Ishikawa (cell line): ENCODE data around the gene PRKCE.

Experiments
- CEBPB ChIP-seq: IDR thresholded peaks from 2 replicates; pipeline ENCODE4 v1.6.1; 2012
- CREB1 ChIP-seq: IDR thresholded peaks from 2 replicates; pipeline ENCODE4 v1.6.1; 2012; ENCODE audit warnings: low read depth
- EGR1 ChIP-seq: IDR thresholded peaks from 2 replicates; pipeline ENCODE4 v1.6.1; 2012
- EP300 ChIP-seq: IDR thresholded peaks from 2 replicates; pipeline ENCODE4 v1.6.1; 2012; ENCODE audit warnings: borderline replicate concordance
- FOXM1 ChIP-seq: IDR thresholded peaks from 2 replicates; pipeline ENCODE4 v1.6.1; 2012; ENCODE audit warnings: low read depth, borderline replicate concordance
- MAX ChIP-seq: IDR thresholded peaks from 2 replicates; pipeline ENCODE4 v1.6.1; 2012
- NFIC ChIP-seq: IDR thresholded peaks from 2 replicates; pipeline ENCODE4 v1.6.1; 2012
- RAD21 ChIP-seq: IDR thresholded peaks from 2 replicates; pipeline ENCODE4 v1.6.1; 2012; ENCODE audit warnings: low read depth
- REST ChIP-seq: IDR thresholded peaks from 2 replicates; pipeline ENCODE4 v1.6.1; 2012; ENCODE audit warnings: low read depth, mild to moderate bottlenecking
- TAF1 ChIP-seq: IDR thresholded peaks from 2 replicates; pipeline ENCODE4 v1.6.1; 2012; ENCODE audit warnings: low read depth, mild to moderate bottlenecking
- TCF12 ChIP-seq: IDR thresholded peaks from 2 replicates; pipeline ENCODE4 v1.6.1; 2012; ENCODE audit warnings: low read depth
- TEAD4 ChIP-seq: IDR thresholded peaks from 2 replicates; pipeline ENCODE4 v1.6.1; 2012
- USF1 ChIP-seq: IDR thresholded peaks from 2 replicates; pipeline ENCODE4 v1.6.1; 2012
- YY1 ChIP-seq: IDR thresholded peaks from 2 replicates; pipeline ENCODE4 v1.6.1; 2012; ENCODE audit warnings: low read depth
- ZBTB7A ChIP-seq: IDR thresholded peaks from 2 replicates; pipeline ENCODE4 v1.6.1; 2012; ENCODE audit warnings: low read depth

PRKCE gene

GRCh38 chr2:46050489-46050888, 399.0 kb downstream of the PRKCE start:
- no peak for TF ChIP-seq FOXM1
- TF ChIP-seq TCF12, result no peak
- no peak for TF ChIP-seq MAX
- no peak for TF ChIP-seq RAD21
- no peak for TF ChIP-seq USF1
- no peak for TF ChIP-seq TAF1
- no peak for TF ChIP-seq REST
- TF ChIP-seq CREB1, result no peak
- no peak for TF ChIP-seq EP300
- no peak for TF ChIP-seq EGR1
- TF ChIP-seq ZBTB7A, result no peak
- no peak for TF ChIP-seq TEAD4
- no peak for TF ChIP-seq NFIC
- no peak for TF ChIP-seq YY1
- no peak for TF ChIP-seq CEBPB

GRCh38 chr2:46051085-46051484, 399.6 kb downstream of the PRKCE start:
- TF ChIP-seq CREB1 (no peak), ZBTB7A (no peak), EP300 (no peak), YY1 (no peak), EGR1 (no peak), TAF1 (no peak), MAX (no peak), TEAD4 (no peak), TCF12 (no peak), FOXM1 (no peak), RAD21 (no peak), NFIC (no peak), CEBPB (no peak), USF1 (no peak), REST (no peak)

- TF ChIP-seq TAF1, result no peak
- TF ChIP-seq TEAD4, result no peak
- no peak for TF ChIP-seq TCF12
- no peak for TF ChIP-seq EP300
- TF ChIP-seq CEBPB, result no peak
- TF ChIP-seq CREB1, result no peak
- TF ChIP-seq REST, result no peak
- no peak for TF ChIP-seq ZBTB7A
- no peak for TF ChIP-seq YY1
- TF ChIP-seq NFIC, result no peak
- TF ChIP-seq RAD21, result no peak
Measured at GRCh38 chr2:46053564-46053963, 402.1 kb downstream of the PRKCE start.

- TF ChIP-seq MAX (no peak), RAD21 (no peak), EGR1 (no peak), CREB1 (no peak), YY1 (no peak), USF1 (no peak), CEBPB (no peak), ZBTB7A (no peak), NFIC (no peak), EP300 (no peak)
Measured at GRCh38 chr2:46056541-46056940, 405.1 kb downstream of the PRKCE start.

- TF ChIP-seq EP300, result no peak
- TF ChIP-seq CREB1, result no peak
- TF ChIP-seq YY1, result no peak
- TF ChIP-seq NFIC, result no peak
- TF ChIP-seq USF1, result no peak
- no peak for TF ChIP-seq TCF12
- no peak for TF ChIP-seq TAF1
- no peak for TF ChIP-seq MAX
- no peak for TF ChIP-seq ZBTB7A
- no peak for TF ChIP-seq CEBPB
- TF ChIP-seq EGR1, result no peak
Measured at GRCh38 chr2:46058140-46058539, 406.7 kb downstream of the PRKCE start.
